Cardiac muscle cell (in vitro differentiated cells and primary cell): ENCODE results near the gene UBE3D. TPM values are rescaled to one million over a fixed set of nuclear protein-coding genes. Genes with fewer than 3 reads are reported as not detected.

Experiments used
- DNase-seq, 2 donors: peaks; one replicate each; pipeline versions ENCODE4 v3.0.0 to v3.0.0-alpha.2; 2010 to 2017; ENCODE audit warnings: low read depth in 1 of 2, low spot score in 1 of 2
- H3K27ac ChIP-seq: fragments of 200-600 bp; sonication (generic); 2 replicates; pipeline ENCODE4 v1.5.1; 2016
- H3K27me3 ChIP-seq: fragments of 200-600 bp; sonication (generic); 2 replicates; pipeline ENCODE4 v1.6.0; 2016; ENCODE audit warnings: control low read depth
- H3K36me3 ChIP-seq: fragments of 200-600 bp; sonication (generic); 2 replicates; pipeline ENCODE4 v1.5.1; 2016; ENCODE audit warnings: control low read depth
- H3K4me1 ChIP-seq: fragments of 200-600 bp; sonication (generic); 2 replicates; pipeline ENCODE4 v1.8.1; 2017; ENCODE audit warnings: low read depth, mild to moderate bottlenecking, mixed run types
- H3K4me3 ChIP-seq: fragments of 200-600 bp; sonication (generic); 2 replicates; pipeline ENCODE4 v1.5.1; 2016; ENCODE audit warnings: mild to moderate bottlenecking
- H3K9me3 ChIP-seq: fragments of 200-600 bp; sonication (generic); 2 replicates; pipeline ENCODE4 v1.5.1; 2017; ENCODE audit warnings: low read depth, mild to moderate bottlenecking, control low read depth
- CTCF ChIP-seq: IDR thresholded peaks from 2 replicates; pipeline ENCODE4 v1.5.1; 2012; ENCODE audit warnings: low read depth, mild to moderate bottlenecking, low read length
- polyA plus RNA-seq: library from polyadenylated mRNA; unstranded; fragments of >200 nt; fragmentation: Nextera tagmentation; extraction: Ambion mirVana; gene quantifications from 2 replicates; pipeline ENCODE4 v1.2.1, GENCODE V29; 2016
- total RNA-seq: library from RNA; depleted of rRNA; stranded (reverse); fragments of >200 nt; gene quantifications from 2 replicates; pipeline ENCODE4 v1.2.3, GENCODE V29; 2016

The UBE3D gene
- total and polyA plus RNA-seq, 2 experiments from 2014 or later = 14.5 to 19.5 TPM

GRCh38 chr6:82870582-82871172 lies 195.0 kb downstream of the UBE3D start:
- H3K27ac ChIP-seq = no peak overlapping the region
- no peak for TF ChIP-seq CTCF
- no peaks in the 10 kb centered on the region for H3K9me3 ChIP-seq
- no peaks in the 10 kb centered on the region for H3K4me1 ChIP-seq
- no peak overlapping the region for H3K4me3 ChIP-seq
- H3K27me3 ChIP-seq = no peaks in the 10 kb centered on the region
- no peak for DNase-seq
- no peaks in the 10 kb centered on the region for H3K36me3 ChIP-seq

- no peak for TF ChIP-seq CTCF
- DNase-seq = no peak
Measured at GRCh38 chr6:82869493-82869892, 196.1 kb downstream of the UBE3D start.

GRCh38 chr6:82867946-82868345 lies 197.7 kb downstream of the UBE3D start:
- TF ChIP-seq CTCF = no peak
- Histone ChIP-seq H3K9me3 (no peaks in the 10 kb centered on the region), H3K4me1 (no peaks in the 10 kb centered on the region)

More at GRCh38 chr6:82869493-82869892, 196.1 kb downstream of the UBE3D start:
- H3K4me1 ChIP-seq = no peaks in the 10 kb centered on the region
- no peak overlapping the region for H3K4me3 ChIP-seq
- no peaks in the 10 kb centered on the region for H3K36me3 ChIP-seq
- H3K27ac ChIP-seq = no peak overlapping the region
- H3K9me3 ChIP-seq = no peaks in the 10 kb centered on the region
- H3K27me3 ChIP-seq = no peaks in the 10 kb centered on the region

GRCh38 chr6:82866446-82866845 lies 199.2 kb downstream of the UBE3D start:
- H3K4me1 ChIP-seq = no peaks in the 10 kb centered on the region
- no peaks in the 10 kb centered on the region for H3K9me3 ChIP-seq
- no peak for TF ChIP-seq CTCF
- H3K27ac ChIP-seq = no peak overlapping the region
- no peaks in the 10 kb centered on the region for H3K36me3 ChIP-seq
- H3K4me3 ChIP-seq = no peak overlapping the region
- no peak for DNase-seq
- no peaks in the 10 kb centered on the region for H3K27me3 ChIP-seq

More at GRCh38 chr6:82867946-82868345, 197.7 kb downstream of the UBE3D start:
- Histone ChIP-seq H3K27me3 (no peaks in the 10 kb centered on the region), H3K4me3 (no peak overlapping the region), H3K27ac (no peak overlapping the region), H3K36me3 (no peaks in the 10 kb centered on the region)
- DNase-seq = no peak

GRCh38 chr6:82865461-82865860 lies 200.2 kb downstream of the UBE3D start:
- Histone ChIP-seq H3K4me1 (no peaks in the 10 kb centered on the region), H3K4me3 (no peak overlapping the region), H3K36me3 (no peaks in the 10 kb centered on the region), H3K27me3 (no peaks in the 10 kb centered on the region), H3K27ac (no peak overlapping the region), H3K9me3 (no peaks in the 10 kb centered on the region)
- no peak for DNase-seq
- no peak for TF ChIP-seq CTCF
